A549 (cell line): ENCODE results near the gene WNT11. TPM values are rescaled to one million over a fixed set of nuclear protein-coding genes. Genes with fewer than 3 reads are reported as not detected.

Experiments
- ATAC-seq, 2 experiments: fragments of 200-7000 bp in 1 of 2; fragments of >200 bp in 1 of 2; cut with Nextera tagmentation in 1 of 2; cut with Tn5 transposase in 1 of 2; 3 replicates each; pipeline versions ENCODE4 v1.8.0 to v1.9.1; 2018 to 2020; ENCODE audit warnings: mild to moderate bottlenecking in 1 of 2, moderate library complexity in 1 of 2
- CTCF ChIA-PET: fragments of 300-600 bp; sonication (Branson Sonifier 250); formaldehyde crosslinking; extraction: SDS; loops from one replicate; lab custom pipeline; 2021; ENCODE audit warnings: antibody characterized with exemption, inconsistent platforms; lab: Yijun Ruan, JAX
- POLR2A ChIA-PET: fragments of 350-600 bp; formaldehyde crosslinking; extraction: SDS; loops from one replicate; lab custom pipeline; 2021; ENCODE audit warnings: antibody characterized with exemption, inconsistent platforms; lab: Yijun Ruan, JAX
- DNase-seq, 2 experiments: peaks; one replicate each; pipeline versions ENCODE4 v3.0.0 to v3.0.0-alpha.2; 2011 to 2016; ENCODE audit warnings: low read depth in 1 of 2, low spot score in 1 of 2
- FAIRE-seq: peaks from 2 replicates; lab custom pipeline; 2011; peaks lifted over from hg19 to GRCh38; lab: Jason Lieb, UNC
- H3K27ac ChIP-seq, 2 experiments: fragments of >200 bp; sonication (Bioruptor Twin); formaldehyde crosslinking; 3 replicates each; pipeline ENCODE4 v1.5.1; 2016 to 2017
- H3K4me1 ChIP-seq: fragments of >200 bp; sonication (Bioruptor Twin); formaldehyde crosslinking; 3 replicates; pipeline ENCODE4 v1.6.1; 2016
- H3K4me2 ChIP-seq: fragments of >200 bp; sonication (Bioruptor Twin); formaldehyde crosslinking; 3 replicates; pipeline ENCODE4 v1.6.1; 2016
- H3K4me3 ChIP-seq: fragments of >200 bp; sonication (Bioruptor Twin); formaldehyde crosslinking; 3 replicates; pipeline ENCODE4 v1.5.1; 2016
- H3K9me3 ChIP-seq: fragments of >200 bp; sonication (Bioruptor Twin); formaldehyde crosslinking; 3 replicates; pipeline ENCODE4 v1.6.1; 2016
- BHLHE40 ChIP-seq: IDR thresholded peaks from 2 replicates; pipeline ENCODE4 v1.6.1; 2012; ENCODE audit warnings: low read depth, low read length, inconsistent platforms
- CEBPB ChIP-seq, 2 experiments: fragments of >200 bp in 1 of 2; sonication (Bioruptor Twin) in 1 of 2; formaldehyde crosslinking in 1 of 2; IDR thresholded peaks; 2 replicates each; pipeline ENCODE4 v1.6.1; 2012 to 2016
- EHMT2 ChIP-seq: fragments of 200-600 bp; sonication (generic); IDR thresholded peaks from 2 replicates; pipeline ENCODE4 v1.6.1; 2016; ENCODE audit warnings: antibody characterized with exemption, low read depth, mild to moderate bottlenecking, moderate library complexity
- EP300 ChIP-seq, 2 experiments: fragments of >200 bp; sonication (Bioruptor Twin); formaldehyde crosslinking; IDR thresholded peaks; 2 replicates in 1 of 2; 3 replicates in 1 of 2; pipeline ENCODE4 v1.6.1; 2016 to 2017
- HDAC2 ChIP-seq: fragments of 200-600 bp; sonication (generic); IDR thresholded peaks from 2 replicates; pipeline ENCODE4 v1.6.1; 2016
- HOXA7 ChIP-seq: fragments of 250-450 bp; sonication (Bioruptor Pico); IDR thresholded peaks from 2 replicates; pipeline ENCODE4 v1.5.0; 2020; ENCODE audit warnings: mild to moderate bottlenecking, moderate library complexity
- JUN ChIP-seq, 2 experiments: fragments of >200 bp; sonication (Bioruptor Twin); formaldehyde crosslinking; IDR thresholded peaks; 2 replicates in 1 of 2; 3 replicates in 1 of 2; pipeline ENCODE4 v1.6.1; 2016 to 2017
- KDM1A ChIP-seq: fragments of 200-600 bp; sonication (generic); IDR thresholded peaks from 2 replicates; pipeline ENCODE4 v1.6.1; 2016; ENCODE audit warnings: low read depth, mild to moderate bottlenecking
- MYC ChIP-seq: IDR thresholded peaks from 2 replicates; pipeline ENCODE4 v1.6.1; 2012; ENCODE audit warnings: mild to moderate bottlenecking, inconsistent platforms, low read length, improper control_type of control experiment, borderline replicate concordance
- PHF8 ChIP-seq: fragments of 200-600 bp; sonication (generic); IDR thresholded peaks from 2 replicates; pipeline ENCODE4 v1.6.1; 2016; ENCODE audit warnings: low read depth, mild to moderate bottlenecking, antibody characterized with exemption, moderate library complexity, borderline replicate concordance
- POLR2A ChIP-seq: IDR thresholded peaks from 2 replicates; pipeline ENCODE4 v1.6.1; 2012; ENCODE audit warnings: mild to moderate bottlenecking, low read length
- POLR2AphosphoS2 ChIP-seq: conservative IDR thresholded peaks from 2 replicates; pipeline ENCODE4 v1.6.1; 2012; ENCODE audit warnings: low read length, improper control_type of control experiment, inconsistent platforms
- RAD21 ChIP-seq, 2 experiments: fragments of >200 bp in 1 of 2; sonication (Bioruptor Twin) in 1 of 2; formaldehyde crosslinking in 1 of 2; IDR thresholded peaks in 1 of 2; conservative IDR thresholded peaks in 1 of 2; 2 replicates in 1 of 2; 3 replicates in 1 of 2; pipeline ENCODE4 v1.6.1; 2012 to 2018; ENCODE audit warnings: inconsistent platforms in 1 of 2
- RNF2 ChIP-seq: fragments of 200-600 bp; sonication (generic); IDR thresholded peaks from 2 replicates; pipeline ENCODE4 v1.6.1; 2016; ENCODE audit warnings: low read depth, mild to moderate bottlenecking, antibody characterized with exemption, moderate library complexity, borderline replicate concordance
- SMC3 ChIP-seq: fragments of >200 bp; sonication (Bioruptor Twin); formaldehyde crosslinking; IDR thresholded peaks from 3 replicates; pipeline ENCODE4 v1.6.1; 2018; ENCODE audit warnings: inconsistent platforms
- SREBF2 ChIP-seq: fragments of 450-650 bp; IDR thresholded peaks from 2 replicates; pipeline ENCODE4 v1.6.1; 2014; ENCODE audit warnings: mild to moderate bottlenecking, moderate library complexity
- ZC3H11A ChIP-seq: fragments of 450-650 bp; IDR thresholded peaks from 2 replicates; pipeline ENCODE4 v1.6.1; 2014; ENCODE audit warnings: antibody characterized with exemption, mild to moderate bottlenecking
- ZFP36 ChIP-seq: fragments of 450-650 bp; IDR thresholded peaks from 2 replicates; pipeline ENCODE4 v1.6.1; 2014; ENCODE audit warnings: borderline replicate concordance; ENCODE audit not compliant: partially characterized antibody
- ZSCAN20 ChIP-seq: fragments of 250-450 bp; sonication (Bioruptor Pico); IDR thresholded peaks from 2 replicates; pipeline ENCODE4 v1.8.0; 2022; ENCODE audit warnings: mild to moderate bottlenecking, moderate library complexity
- WGBS: methylation state at CpG from one replicate; pipeline ENCODE4 v1.1.6; 2017; ENCODE audit errors: missing lambda C conversion rate; 5-methylcytosine and 5-hydroxymethylcytosine counted together
- polyA plus RNA-seq, 4 experiments: library from polyadenylated mRNA; depleted of rRNA in 3 of 4; stranded (reverse); fragments of >200 nt; fragmentation: RNase III in 1 of 4; extraction: RNeasy Plus Mini Kit Qiagen cat#74134 plus additional on column Dnase treatment in 1 of 4; gene quantifications; 2 replicates in 3 of 4; 3 replicates in 1 of 4; pipeline ENCODE4 v1.2.3, GENCODE V29; 2011 to 2017
- TF ChIP-seq, protein P1 (sequence below): fragments of 250-450 bp; sonication (Bioruptor Pico); IDR thresholded peaks from 2 replicates; pipeline ENCODE4 v1.5.0; 2020; ENCODE audit warnings: low read depth, mild to moderate bottlenecking, moderate library complexity
- TF ChIP-seq, protein P2 (sequence below): IDR thresholded peaks from 2 replicates; pipeline ENCODE4 v1.6.1; 2012; ENCODE audit warnings: low read depth, borderline replicate concordance
- TF ChIP-seq, protein P3 (sequence below): fragments of >200 bp; sonication (Bioruptor Twin); formaldehyde crosslinking; IDR thresholded peaks from 3 replicates; pipeline ENCODE4 v1.6.1; 2016

WNT11 gene
- polyA plus RNA-seq, 2 of the 4 experiments (the other 2 are of a cell fraction), result 0.36 to 0.57 TPM

DNA sequence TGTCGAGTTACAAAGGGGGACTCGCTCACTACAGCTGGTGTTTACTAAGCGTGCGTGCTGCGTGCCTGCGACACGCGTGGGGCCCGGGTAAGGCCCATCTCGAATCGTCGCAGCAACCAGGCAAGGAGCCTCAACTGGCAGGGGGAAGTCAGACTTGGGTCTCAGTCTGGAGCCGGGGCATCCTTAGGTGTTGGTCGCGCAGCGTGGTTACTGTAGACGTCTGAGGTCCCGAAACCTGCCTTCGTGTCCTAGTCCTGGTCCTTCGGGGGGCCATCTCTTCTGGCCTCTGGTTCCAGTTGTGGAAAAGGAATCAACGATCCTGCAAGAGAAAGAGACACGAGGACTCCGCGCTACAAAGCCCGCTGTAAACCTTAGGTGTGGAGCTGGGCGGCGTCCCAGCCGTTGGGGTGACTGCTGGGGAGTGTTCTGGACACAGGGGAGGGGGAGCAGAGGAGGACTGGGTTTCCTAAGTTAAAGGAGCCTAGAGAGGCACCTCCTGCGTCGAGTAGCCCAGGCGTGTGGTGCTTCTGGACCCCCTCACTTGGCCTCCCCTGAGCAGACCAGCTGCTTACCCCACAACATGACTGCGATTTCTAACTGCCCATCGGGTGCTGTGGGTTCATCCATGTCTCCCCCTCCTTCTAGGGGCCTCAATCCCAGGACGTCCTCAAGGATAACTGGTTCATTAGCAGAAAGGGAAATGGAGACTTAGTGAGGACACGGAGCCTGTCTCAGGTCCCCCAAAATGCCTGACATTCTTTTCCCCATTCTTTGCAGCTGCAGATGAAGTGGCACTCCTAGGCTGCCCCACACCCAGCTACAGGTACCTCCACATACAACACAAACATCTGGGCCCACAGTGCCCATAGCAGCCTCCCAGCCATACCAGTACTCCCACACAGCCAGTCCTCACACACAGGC is 4.9 kb upstream of the WNT11 start:
- 0 out of 3 replicates have a peak, but pooled peaks cover 6% of the 10 kb centered on the region for H3K4me1 ChIP-seq
- no peak for FAIRE-seq
- H3K9me3 ChIP-seq, result no peaks in the 10 kb centered on the region
- H3K4me3 ChIP-seq, result peak overlapping the region; percentile 60; the same call in 2 of the 3 replicates
- 62% methylated on average over 30 of the region's 35 CpGs for WGBS
- CTCF ChIA-PET, result interaction anchor here (0.9 to 13.1 kb wide), 7 partner anchors 13 to 110 kb away, joined by 3 to 222 read pairs (median 24); no protein-coding TSS in a partner anchor
- no peak for ATAC-seq
- peak overlapping the region; percentile 99 for H3K4me2 ChIP-seq
- POLR2A ChIA-PET, result no interaction called here
- no peak for DNase-seq
- H3K27ac ChIP-seq, result peak overlapping the region in 1 of 2 experiments; percentile 85; a peak in 3 of 6 replicates
- TF ChIP-seq PHF8 (no peak), POLR2AphosphoS2 (no peak), ZFP36 (no peak), BHLHE40 (no peak), RAD21 (conservative IDR thresholded peaks at IDR 0.05 in 1 of 2, IDR thresholded peaks at IDR 0.05 in 1 of 2) (no peak), POLR2A (no peak), KDM1A (no peak), EP300 (IDR thresholded peaks at IDR 0.05) (no peak), RNF2 (no peak), HOXA7 (CRISPR knock-in tag) (no peak), EHMT2 (no peak), HDAC2 (no peak)
- TF ChIP-seq, protein P1, sequence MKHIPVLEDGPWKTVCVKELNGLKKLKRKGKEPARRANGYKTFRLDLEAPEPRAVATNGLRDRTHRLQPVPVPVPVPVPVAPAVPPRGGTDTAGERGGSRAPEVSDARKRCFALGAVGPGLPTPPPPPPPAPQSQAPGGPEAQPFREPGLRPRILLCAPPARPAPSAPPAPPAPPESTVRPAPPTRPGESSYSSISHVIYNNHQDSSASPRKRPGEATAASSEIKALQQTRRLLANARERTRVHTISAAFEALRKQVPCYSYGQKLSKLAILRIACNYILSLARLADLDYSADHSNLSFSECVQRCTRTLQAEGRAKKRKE (CRISPR knock-in tag), result no peak
- TF ChIP-seq, protein P2, sequence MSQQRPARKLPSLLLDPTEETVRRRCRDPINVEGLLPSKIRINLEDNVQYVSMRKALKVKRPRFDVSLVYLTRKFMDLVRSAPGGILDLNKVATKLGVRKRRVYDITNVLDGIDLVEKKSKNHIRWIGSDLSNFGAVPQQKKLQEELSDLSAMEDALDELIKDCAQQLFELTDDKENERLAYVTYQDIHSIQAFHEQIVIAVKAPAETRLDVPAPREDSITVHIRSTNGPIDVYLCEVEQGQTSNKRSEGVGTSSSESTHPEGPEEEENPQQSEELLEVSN, result no peak

DNA sequence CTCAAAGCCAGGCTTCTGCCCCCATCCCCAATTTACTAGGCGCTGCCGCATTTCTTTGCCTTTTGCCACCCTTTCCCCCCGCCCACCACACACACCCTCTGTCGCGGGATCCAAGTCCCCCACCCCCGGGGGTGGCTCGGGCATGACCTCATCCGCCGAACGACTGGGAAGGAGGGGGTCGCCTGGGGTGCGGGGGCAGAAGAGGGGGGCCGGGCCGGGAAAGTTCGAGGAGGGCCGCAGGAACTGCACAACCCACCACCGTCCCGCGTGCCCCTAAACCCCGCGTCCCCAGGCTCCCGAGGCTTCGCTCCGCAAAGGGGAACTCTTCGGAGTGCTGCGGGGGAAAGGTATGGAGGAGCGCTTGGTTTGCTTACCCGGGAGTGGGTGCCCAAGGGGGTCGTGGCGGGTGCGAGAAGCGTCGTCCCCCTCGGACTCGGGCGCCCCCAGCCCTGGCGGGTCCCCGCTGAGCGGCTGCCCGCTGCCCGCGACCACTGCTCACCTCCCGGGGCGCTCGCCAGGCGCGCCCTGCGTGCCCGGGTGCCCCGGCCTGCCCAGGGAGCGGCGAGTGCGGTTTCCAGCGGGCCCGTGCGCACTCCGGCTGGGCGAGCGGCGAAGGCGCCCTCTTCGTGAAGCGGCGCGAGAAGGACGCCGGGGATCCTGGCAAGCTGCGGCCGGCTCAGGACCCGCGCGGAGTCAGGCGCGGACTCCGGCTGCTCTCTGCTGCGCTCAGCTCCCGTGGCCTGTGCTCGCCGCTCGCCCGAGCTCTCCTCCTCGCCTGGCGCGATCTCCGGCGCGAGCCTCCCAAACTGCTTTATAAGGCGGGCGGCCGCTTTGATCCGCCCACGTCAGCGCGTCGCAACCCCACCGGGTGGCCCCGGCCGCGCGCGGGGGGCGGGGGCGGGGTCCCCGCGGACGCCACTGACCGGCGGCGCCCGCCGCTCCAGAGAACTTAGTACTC is 4.0 kb upstream of the WNT11 start:
- FAIRE-seq (no peak), DNase-seq (peak in 1 of 2 experiments; percentile 52), ATAC-seq (peak in 1 of 2 experiments; percentile 1; a peak in 1 of 6 replicates)
- TF ChIP-seq POLR2A (peak; percentile 48; the same call in 1 of the 2 replicates), SMC3 (no peak), HDAC2 (peak; percentile 56; the same call in 1 of the 2 replicates)
- H3K9me3 ChIP-seq, result no peaks in the 10 kb centered on the region
- ChIA-PET CTCF (interaction anchor here (1.1 to 13.1 kb wide), 16 partner anchors 9 to 314 kb away, joined by 3 to 222 read pairs (median 28); no protein-coding TSS in a partner anchor), POLR2A (no interaction called here)
- H3K4me1 ChIP-seq, result 0 out of 3 replicates have a peak, but pooled peaks cover 9% of the 10 kb centered on the region
- 0% methylated on average over 14 of the region's 111 CpGs for WGBS
- peak overlapping the region; percentile 60 for H3K4me3 ChIP-seq
- peak overlapping the region; percentile 70 to 85; a peak in 4 of 6 replicates for H3K27ac ChIP-seq
- peak overlapping the region; percentile 99 for H3K4me2 ChIP-seq

DNA sequence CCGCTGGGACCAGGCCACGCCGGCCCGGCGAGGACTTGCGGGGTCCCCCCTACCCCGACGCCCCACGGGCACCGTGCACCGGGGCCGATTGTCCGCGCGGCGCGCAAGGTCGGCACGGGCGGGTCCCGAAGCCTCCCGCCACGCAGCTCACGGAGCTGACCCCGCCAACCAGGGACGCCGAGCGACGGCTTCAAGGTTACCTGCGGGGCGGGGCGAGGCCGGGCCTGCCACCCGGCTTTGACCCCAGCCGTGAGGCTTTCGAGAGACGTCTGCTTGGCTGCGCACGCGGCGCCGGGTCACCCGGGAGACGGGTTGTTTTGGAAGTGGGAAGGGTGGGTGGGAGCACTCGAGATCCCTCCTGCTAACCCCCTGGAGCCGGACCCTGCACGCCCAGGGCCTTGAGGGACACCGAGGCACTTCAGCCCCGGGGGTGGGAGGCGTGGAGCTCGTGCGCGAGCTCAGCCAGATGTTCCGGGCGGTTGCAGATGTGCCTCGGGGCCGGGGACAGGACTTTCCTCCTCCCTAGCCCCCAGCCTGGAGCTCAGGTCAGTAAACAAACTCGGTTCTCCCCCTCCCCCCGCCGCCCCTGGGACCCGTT is 3.2 kb upstream of the WNT11 start:
- Histone ChIP-seq H3K4me1 (0 out of 3 replicates have a peak, but pooled peaks cover 9% of the 10 kb centered on the region), H3K27ac (peak overlapping the region; percentile 70 to 85), H3K4me3 (peak overlapping the region; percentile 60), H3K9me3 (no peaks in the 10 kb centered on the region), H3K4me2 (peak overlapping the region; percentile 99)
- DNase-seq (peak; percentile 34 to 38), FAIRE-seq (no peak), ATAC-seq (peak; percentile 3 to 5; a peak in 5 of 6 replicates)
- TF ChIP-seq, protein P3, sequence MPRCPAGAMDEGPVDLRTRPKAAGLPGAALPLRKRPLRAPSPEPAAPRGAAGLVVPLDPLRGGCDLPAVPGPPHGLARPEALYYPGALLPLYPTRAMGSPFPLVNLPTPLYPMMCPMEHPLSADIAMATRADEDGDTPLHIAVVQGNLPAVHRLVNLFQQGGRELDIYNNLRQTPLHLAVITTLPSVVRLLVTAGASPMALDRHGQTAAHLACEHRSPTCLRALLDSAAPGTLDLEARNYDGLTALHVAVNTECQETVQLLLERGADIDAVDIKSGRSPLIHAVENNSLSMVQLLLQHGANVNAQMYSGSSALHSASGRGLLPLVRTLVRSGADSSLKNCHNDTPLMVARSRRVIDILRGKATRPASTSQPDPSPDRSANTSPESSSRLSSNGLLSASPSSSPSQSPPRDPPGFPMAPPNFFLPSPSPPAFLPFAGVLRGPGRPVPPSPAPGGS, result no peak
- no peak for TF ChIP-seq POLR2A
- no peak for TF ChIP-seq KDM1A
- TF ChIP-seq CEBPB (IDR thresholded peaks at IDR 0.05), result no peak
- no peak for TF ChIP-seq ZSCAN20 (CRISPR knock-in tag)
- no peak for TF ChIP-seq JUN (IDR thresholded peaks at IDR 0.05)
- TF ChIP-seq ZC3H11A, result no peak
- TF ChIP-seq MYC, result no peak
- no peak for TF ChIP-seq SREBF2
- WGBS, result 8% methylated on average over 31 of the region's 61 CpGs
- ChIA-PET CTCF (interaction anchor here (0.6 to 13.1 kb wide), 37 partner anchors 10 to 504 kb away, joined by 3 to 222 read pairs (median 8); no protein-coding TSS in a partner anchor), POLR2A (interaction anchor here (2.0 kb wide), 1 partner anchor 25 kb away, joined by 11 read pairs; no protein-coding TSS in a partner anchor)
